Measurements from ENCODE around the gene PATE2. TPM values are rescaled to one million over a fixed set of nuclear protein-coding genes. Genes with fewer than 3 reads are reported as not detected.

PATE2 gene
- total and polyA plus RNA-seq, 2 of the 4 experiments (the other 2 are of a cell fraction), result not detected

GRCh38 chr11:125768336-125769046 is 10.1 kb downstream of the PATE2 start:
- POLR2A ChIA-PET (ENCODE audit: unreplicated experiment), result no interaction called here
- BruUV-seq (replicated peaks), result no TSS peak
- no peak for ATAC-seq (ENCODE audit: low read depth)
- H3K9ac ChIP-seq (ENCODE audit: low read depth, low read length), result no peak overlapping the region
- H3K4me2 ChIP-seq (ENCODE audit: low read depth, low read length), result no peak overlapping the region
- H3K9me1 ChIP-seq (ENCODE audit: insufficient read depth, low read length), result no peaks in the 10 kb centered on the region
- intact Hi-C loops (cut with micrococcal nuclease), result no loop called here
- no peak overlapping the region for H3K27ac ChIP-seq (ENCODE audit: insufficient read depth, low read length)
- CTCF ChIA-PET, result no interaction called here
- H3K4me1 ChIP-seq (ENCODE audit: control insufficient read depth, insufficient read depth, low read length), result no peaks in the 10 kb centered on the region
- H2AK5ac ChIP-seq (ENCODE audit: low read depth, low read length), result no peak overlapping the region
- TF ChIP-seq NFE2L2 (IDR thresholded peaks at IDR 0.05; ENCODE audit: low read depth, low read length) (no peak), CEBPB (IDR thresholded peaks at IDR 0.05; ENCODE audit: low read depth, low read length) (peak; percentile 28; the same call in 1 of the 2 replicates)
- DNase-seq, result no peak
- no peak overlapping the region for H2BK15ac ChIP-seq (ENCODE audit: low read depth, low read length)
- in situ Hi-C loops (cut with MboI; ENCODE audit: low sequenced_read_pairs), result no loop called here
- H3K14ac ChIP-seq (replicated peaks; ENCODE audit: low read depth, low read length), result no peak overlapping the region
- H4K91ac ChIP-seq (ENCODE audit: insufficient read depth, low read depth, low read length), result no peak overlapping the region
- H3K56ac ChIP-seq (ENCODE audit: extremely low read depth, insufficient read depth, low read length), result no peak overlapping the region
- H3K27me3 ChIP-seq (ENCODE audit: control insufficient read depth, insufficient read depth, low read length), result peaks cover 2% of the 10 kb centered on the region; the same call in 1 of the 2 replicates
- H3K23ac ChIP-seq (ENCODE audit: low read depth, low read length), result no peak overlapping the region
- no peaks in the 10 kb centered on the region for H3K36me3 ChIP-seq (ENCODE audit: control insufficient read depth, insufficient read depth, low read length)
- H3K9me3 ChIP-seq (ENCODE audit: control insufficient read depth, insufficient read depth, low read length), result no peaks in the 10 kb centered on the region
- no peak overlapping the region for H3K18ac ChIP-seq (ENCODE audit: low read depth, low read length)
- H2AK9ac ChIP-seq (replicated peaks; ENCODE audit: low read depth, low read length, poor library complexity), result no peak overlapping the region
- no peak overlapping the region for H2BK5ac ChIP-seq (ENCODE audit: low read depth, low read length, poor library complexity, severe bottlenecking)
- H3K4ac ChIP-seq (ENCODE audit: low read depth, low read length), result no peak overlapping the region
- H2BK20ac ChIP-seq (ENCODE audit: low read depth, low read length), result no peak overlapping the region
- no peak overlapping the region for H2BK120ac ChIP-seq (ENCODE audit: low read depth, low read length)
- no peaks in the 10 kb centered on the region for H3K79me1 ChIP-seq (ENCODE audit: low read depth in 1 of 2, low read length in 2 of 2)
- no peak overlapping the region for H3K4me3 ChIP-seq (ENCODE audit: insufficient read depth, low read depth, low read length)
- H4K20me1 ChIP-seq (ENCODE audit: insufficient read depth, low read length), result no peaks in the 10 kb centered on the region
- no peak overlapping the region for H4K8ac ChIP-seq (ENCODE audit: low read depth in 2 of 2, low read length in 2 of 2)
- no peak overlapping the region for H4K5ac ChIP-seq (ENCODE audit: low read depth, low read length)
- WGBS, 2 experiments (ENCODE audit: extremely low coverage in 2 of 2, insufficient read length in 1 of 2), result 0% methylated on average over 2 of the region's 10 CpGs; no CpG with 5 or more reads in 1 of the 2 experiments
- dilution Hi-C loops (cut with HindIII; ENCODE audit: low sequenced_read_pairs, unreplicated experiment), result no loop called here
- H2AFZ ChIP-seq (replicated peaks; ENCODE audit: low read length, poor library complexity), result no peak overlapping the region
